DMS53 (cell line): ENCODE data around the gene RPL36.
A peak's percentile ranks its signal among the peaks of the same experiment; 100 is the strongest.
"Not testable (repeated sequence)": the region's sequence is repeated elsewhere in the genome, so short reads cannot be mapped to it uniquely, and the experiment has no call there.

ENCODE experiments used
- DNase-seq: peaks from one replicate; lab custom pipeline; 2025; lab: John Stamatoyannopoulos, UW

RPL36 gene

DNA sequence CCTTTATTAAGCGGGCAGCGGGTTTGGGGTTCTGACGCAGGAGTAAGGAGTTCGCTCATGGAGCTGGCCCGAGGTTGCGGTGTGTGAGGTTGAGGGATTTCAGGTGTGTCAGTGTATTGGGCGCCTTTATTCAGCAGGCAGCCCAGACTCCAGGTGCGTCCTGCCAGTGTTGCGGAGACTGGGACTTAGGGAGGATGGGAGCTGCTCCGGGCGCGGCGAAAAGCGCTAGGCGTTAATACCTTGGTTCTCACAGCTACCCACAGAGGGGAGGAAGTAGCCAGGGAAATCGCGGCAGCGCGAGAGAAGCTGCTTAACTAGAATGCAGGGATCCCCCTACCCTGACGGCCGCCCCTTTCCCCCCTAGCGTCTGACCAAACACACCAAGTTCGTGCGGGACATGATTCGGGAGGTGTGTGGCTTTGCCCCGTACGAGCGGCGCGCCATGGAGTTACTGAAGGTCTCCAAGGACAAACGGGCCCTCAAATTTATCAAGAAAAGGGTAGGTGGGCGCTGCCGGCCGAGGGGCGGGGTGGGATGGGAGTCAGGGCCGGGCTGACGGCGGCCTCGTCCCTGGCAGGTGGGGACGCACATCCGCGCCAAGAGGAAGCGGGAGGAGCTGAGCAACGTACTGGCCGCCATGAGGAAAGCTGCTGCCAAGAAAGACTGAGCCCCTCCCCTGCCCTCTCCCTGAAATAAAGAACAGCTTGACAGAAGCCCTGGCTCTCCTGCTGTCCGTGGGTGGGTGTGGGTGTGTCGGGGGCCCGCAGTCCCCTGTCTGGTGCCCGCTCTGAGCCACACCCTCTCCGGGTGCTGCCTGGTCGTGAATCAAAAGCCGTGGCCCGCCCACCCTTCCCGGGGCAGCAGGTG is 1.1 kb downstream of the RPL36 start:
- DNase-seq, result peak; percentile 60

DNA sequence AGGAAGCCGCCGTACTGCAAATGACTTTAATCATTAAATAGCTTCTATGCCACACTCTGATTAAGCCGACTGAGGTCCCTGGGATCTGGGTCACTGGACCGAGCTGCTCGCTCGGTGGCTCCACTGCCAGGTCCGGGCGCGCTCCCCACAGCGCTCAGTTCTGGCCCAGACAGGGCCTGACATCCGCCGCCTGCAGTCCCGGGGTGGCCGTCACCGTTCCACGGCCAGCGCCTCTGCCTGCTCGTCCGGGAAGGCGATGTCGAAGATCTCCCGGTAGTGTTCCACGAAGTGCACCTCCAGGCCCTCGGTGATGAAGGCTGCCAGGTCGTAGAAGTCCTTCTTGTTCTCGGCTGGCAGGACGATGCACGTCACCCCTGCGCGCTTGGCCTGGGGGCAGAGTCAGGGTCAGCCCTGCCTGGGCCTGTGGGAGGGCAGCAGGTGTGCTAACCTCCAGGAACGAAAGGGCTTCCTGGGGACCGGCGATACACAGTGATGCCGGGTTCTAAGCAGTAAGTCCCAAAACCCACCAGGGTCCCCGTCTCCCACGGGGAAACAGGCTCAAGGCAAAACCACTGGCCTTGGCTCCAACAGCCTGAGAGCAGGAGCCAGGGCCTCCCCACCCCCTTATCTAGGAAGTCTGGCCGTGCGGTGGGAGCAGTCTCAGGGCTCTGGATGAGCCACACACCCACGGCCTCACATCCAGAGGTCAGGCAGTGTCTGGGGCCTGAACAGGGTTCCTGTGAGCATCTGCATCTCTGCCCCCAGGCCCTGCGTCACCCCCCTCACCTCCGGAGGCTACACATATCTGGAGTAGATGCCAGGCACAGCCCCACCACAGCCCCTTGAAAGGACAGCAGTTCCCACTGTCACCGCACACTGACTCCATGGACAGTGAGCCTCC is 2.0 kb downstream of the RPL36 start:
- DNase-seq, result no peak

DNA sequence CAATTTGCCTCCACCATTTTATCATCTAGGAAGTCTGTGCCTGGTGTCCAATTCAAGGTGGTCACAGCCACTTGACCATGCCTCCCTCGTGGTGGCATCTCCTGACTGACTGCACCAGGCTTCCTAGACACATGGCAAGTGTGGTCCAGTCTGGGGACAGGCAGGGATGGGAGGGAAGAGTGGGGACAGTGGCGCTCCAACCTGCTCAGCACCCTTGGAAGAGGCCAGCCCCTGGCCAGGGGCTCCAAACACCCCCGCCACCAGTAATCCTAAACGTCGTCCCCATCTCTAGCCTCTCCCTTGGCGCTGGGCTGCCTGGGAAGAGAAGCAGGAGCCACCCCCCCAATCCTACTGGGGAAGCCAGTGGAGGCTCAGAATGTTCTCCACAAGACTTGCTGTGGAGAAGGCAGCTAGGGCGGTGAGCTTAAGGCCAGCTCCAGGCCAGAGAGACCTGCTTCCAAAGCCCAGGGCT is 2.7 kb downstream of the RPL36 start:
- peak; percentile 34 for DNase-seq

DNA sequence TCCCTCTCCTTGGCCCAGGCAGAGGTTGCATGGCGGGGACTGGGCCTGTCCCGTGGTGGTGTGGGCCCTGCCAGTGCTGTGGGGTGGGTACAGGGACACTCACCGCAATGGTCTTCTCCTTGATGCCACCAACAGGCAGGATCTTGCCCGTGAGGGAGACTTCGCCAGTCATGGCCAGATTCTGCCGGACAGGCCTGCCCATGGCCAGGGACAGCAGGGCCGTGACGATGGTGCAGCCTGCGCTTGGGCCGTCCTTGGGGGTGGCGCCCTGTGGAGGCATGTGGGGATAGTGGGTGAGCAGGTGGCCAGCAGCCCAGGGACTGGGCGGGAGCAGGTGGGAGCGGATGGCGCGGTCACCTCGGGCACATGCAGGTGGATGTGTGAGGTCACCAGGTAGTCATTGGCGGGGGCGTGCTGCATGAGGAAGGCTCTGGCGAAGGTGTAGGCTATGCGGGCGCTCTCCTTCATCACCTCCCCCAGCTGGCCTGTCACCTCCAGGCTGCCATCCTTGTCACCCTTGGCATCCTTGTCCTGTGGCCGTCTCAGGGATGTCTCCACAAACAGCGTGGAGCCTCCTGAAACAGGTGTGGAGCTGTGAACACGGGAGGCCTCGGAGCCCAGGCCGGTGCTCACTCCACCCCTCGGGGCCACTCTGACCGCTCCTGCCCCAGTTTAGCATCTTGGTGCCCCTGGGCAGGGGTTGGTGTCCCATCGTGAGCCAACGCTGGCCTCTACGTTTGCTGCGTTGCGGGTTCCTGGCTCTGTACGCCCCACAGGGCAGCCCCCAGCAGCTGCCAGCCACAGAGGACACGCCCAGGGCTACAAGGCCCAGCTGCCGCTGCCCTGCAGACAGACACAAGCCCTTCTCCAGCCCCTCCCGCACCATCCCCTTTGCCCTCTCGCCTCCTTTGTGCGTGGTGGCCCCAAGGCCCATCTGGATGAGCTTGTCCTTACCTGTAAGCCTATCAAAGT is 3.4 kb downstream of the RPL36 start:
- peak; percentile 37 for DNase-seq

DNA sequence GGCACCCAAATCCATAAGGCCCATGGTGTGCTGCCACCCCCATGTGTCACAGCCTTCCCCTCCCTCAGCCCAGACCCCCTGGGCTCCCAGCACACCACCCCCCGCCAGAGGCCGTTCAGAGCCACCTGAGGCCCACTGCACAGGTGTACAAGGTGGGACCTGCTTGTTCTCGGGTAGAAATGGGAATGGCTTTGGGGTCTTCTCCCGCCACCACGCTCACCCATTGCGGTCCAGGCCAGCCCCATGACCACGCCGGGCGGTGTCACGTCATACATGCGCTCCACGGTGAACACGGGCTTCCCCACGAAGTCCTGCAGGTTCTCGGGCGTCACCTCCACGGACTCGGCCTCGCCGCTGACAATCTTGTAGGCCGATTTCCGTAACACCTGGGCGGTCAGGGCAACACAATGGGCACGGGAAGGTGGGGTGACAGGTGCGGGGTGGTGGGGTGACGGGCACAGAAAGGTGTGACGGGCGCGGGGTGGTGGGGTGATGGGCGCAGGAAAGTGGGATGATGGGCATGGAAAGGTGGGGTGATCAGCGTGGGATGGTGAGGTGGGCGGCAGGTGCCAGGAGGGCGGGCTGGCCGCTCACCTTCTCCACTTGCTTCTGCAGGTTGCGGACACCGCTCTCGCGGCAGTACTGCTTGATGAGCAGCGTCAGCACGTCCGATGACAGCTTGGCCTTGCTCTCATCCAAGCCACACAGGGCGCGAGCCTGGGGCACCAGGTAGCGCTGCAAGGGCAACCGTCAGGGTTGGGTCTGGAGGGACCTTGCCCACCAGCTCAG is 4.3 kb downstream of the RPL36 start:
- peak; percentile 34 for DNase-seq

DNA sequence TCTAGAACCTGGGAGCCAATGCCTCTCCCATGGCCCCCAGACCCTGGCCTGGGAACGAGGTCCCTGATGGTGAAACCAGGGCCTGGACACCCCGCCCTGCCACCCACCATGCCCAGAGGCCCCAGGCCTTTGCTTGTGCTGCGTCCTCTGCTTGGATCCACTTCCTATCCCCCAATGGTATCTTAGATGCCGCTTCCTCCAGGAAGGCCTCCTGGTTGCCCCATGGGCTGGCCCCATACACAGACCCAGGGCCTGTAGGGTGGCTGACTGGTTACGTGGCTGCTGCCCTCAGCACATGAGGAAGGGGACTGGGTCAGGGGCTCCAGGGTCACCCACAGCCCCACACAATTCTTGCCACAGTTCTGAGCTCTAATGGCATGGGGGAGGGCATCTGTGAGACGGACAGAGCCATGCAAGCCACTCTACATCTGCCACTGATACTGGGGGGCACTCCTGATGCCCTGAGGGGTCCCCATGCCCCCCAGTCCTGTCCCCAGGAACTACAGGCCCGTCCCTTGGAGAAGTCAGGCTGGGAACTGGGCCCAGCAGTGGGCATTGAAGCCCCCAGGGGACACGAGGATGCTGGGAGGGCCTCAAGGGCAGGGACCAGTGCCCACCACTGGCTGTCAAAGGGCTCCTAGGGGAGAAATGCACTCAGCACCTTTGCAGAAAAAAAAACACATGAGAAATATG is 5.0 kb downstream of the RPL36 start:
- no peak for DNase-seq

DNA sequence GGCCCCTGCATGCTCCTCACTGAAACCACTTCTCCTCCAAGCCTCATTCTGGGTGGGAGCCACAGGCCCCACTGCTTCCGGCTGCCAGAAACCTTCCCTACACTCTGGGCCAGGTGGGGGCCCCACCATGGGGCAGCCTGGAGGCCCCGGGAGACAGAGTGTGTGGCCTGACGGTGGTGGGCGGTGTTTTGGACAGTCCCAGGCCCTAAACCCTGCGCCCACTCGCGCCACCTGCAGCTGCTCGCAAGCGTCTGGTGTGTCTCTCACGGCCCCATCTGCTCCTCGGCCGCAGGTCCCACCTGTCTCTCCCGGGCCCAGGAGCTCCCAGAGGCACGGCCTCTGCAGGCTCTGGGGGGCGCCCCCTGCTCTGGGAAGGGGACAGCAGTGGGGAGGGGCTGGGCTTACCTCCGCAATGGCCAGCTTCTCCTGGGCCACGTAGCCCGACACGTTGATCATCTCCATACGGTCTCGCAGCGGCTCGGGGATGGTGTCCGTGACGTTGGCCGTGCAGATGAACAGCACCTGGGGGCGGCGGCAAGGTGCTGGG is 5.6 kb downstream of the RPL36 start:
- peak; percentile 37 for DNase-seq

DNA sequence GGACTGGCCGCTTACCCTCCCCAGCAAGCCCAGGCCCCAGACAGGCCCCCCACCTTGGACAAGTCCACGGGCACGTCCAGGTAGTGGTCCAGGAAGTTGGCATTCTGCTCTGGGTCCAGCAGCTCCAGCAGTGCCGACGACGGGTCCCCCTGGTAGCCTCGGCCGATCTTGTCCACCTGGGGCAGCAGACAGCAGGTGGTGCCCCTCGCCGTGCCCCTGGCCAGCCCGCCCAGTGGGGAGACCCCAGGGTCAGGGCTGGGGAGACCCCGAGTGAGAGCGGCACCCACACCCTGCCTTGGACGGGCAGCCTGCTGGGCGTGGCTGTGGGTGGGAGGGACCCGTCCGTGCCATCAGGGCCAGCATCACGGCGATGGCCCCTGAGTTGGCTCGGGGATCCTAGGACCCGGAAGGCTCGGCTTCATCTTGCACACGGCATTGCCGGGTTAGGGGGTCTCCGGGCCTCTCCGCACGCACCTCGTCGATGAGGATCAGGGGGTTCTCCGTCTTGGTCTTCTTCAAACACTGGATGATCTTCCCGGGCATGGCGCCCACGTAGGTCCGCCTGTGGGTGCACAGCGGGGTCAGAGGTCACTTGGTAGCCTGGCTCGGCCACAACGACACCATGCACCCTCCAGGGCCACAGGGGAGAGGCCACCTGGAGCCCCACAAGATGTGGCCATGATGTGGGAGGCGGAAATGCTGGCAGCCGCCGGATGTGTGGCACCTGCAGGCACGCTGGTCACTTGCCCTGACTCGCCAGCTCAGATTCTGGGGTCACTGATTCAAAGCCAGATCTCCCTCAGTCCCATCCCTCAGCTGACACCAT is 6.3 kb downstream of the RPL36 start:
- no peak for DNase-seq

DNA sequence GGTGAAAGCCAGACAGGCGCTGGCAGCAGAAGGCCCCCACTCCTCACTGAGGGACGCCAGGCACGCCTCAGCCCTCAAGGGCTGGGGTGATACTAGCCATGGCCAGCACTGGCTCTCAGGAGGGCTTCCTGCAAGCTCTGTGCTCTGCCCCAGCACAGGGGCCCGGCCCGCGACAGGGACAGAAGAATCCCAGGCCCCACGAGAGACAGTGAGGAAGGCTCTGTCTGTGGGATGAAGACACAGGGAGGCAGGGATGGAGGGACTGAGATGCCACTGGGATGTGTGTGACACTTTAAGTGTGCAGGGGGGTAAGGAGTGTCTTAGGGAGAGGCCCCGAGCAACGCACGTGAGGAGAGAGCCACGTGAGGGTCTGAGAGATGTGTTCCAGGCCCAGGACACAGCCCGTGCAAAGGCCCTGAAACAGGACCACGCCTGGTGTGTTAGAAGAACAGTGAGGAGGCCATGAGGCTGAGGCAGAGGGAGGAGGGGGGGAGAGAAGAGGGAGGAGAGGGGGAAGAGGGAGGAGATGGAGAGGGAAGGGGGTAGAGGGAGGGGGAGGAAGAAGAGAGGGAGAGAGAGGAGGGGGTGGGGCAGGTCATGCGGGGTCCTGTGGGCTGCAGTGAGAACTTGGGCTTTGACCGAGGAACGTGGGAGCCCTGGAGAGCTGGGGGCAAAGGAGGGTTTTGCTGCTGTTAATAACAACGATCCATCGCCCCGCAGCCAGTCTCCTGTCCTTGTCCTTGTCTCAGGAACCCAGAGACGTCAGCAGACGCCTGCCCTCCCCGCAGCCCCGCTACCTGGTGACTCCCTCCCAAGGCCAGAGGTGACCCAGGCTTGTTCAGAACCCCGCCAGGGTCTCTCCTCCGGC is 7.2 kb downstream of the RPL36 start:
- DNase-seq, result peak; percentile 29

DNA sequence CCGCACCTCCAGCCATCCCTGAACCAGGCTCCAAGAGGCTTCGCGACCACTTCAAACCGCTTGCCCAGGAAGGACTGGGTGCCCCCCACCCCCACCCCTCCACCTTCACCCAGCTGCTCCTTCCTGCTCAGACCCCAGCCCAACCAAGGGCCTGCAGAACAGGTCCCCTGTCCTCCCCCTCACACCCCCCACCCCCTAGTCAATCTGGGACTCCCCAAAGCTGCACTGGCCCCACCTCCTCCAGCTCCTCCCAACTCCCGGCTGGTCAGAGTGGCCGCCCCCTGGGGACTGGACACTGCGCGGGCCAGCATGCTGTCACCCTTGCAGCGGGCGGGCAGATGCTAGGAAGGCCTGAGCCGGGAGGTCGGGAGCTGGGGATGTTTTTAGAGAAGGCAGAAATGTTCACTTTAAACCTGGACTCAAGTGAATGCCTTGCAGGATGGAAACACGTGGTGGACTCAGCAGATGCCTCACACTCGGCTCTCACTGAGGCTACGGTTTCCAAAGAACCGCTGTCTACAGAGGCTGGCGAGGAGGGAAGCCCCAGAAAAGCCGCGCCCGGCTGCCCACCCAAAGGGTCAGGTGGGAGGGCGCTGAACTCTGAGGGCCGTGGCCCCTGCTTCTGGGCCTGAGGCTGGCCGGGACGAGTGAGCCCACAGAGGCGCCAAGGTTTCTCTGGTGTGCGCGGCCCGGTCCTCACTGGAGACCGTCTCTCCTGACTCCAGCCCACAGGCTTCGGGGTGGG is 8.0 kb downstream of the RPL36 start:
- peak; percentile 42 for DNase-seq

DNA sequence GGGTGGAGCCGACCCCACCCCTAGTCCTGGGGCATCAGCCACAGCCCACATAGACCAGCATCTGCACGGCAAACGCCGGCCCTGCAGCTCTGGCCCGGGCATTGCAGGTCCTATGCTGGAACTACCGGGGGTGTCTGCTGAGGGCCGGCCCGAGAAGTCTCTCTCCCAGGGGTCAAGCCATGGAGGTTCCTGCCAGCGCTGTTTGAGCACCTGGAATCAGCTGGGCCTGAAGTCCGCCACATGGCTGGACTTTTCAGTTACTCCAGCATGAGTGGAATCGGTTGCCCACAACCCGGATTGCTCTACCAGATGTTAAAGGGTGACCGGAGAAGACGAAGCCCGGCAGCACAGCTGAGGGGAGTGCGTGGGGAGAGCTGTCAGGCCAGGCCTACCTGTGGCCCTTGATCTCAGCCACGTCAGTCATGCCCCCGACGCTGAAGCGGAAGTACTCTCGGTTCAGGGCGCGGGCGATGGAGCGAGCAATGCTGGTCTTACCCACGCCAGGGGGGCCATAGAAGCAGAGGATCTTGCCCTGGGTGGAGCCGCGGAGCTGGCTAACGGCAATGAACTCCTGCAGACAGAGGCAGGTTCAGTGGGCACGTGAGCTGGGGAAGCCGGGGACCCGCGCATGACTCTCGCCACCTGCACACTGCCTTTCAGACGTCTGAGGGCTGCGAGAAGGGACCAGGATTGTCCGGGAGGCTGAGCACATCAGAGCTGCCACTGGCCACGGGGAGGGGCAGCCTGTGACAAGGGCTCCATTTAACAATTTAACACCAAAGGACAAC is 8.7 kb downstream of the RPL36 start:
- no peak for DNase-seq

DNA sequence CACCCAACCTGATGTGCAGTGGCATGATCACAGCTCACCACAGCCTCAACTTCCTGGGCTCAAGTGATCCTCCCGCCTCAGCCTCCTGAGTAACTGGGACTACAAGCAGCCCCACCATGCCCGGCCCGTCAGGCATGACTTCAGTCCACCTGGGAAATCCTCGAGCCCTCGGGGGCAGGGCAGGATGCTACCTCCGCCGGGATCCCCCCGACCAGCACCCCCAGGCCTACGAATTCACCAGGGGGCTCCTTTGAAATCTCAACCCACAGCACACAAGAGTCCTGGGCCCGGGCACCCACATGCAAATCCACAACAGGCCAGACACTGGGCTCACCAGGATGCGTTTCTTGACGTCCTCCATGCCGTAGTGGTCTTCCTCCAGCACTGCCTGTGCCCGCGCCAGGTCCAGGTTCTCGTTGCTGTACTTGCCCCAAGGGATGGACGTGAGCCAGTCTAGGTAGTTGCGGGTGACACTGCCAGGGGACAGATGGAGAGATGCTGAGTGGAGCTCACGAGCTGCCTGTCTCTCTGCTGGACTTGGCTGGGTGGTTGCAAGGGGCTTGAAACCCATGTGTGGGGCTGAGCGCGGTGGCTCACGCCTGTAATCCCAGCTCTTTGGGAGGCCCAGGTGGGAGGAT is 10.5 kb downstream of the RPL36 start:
- DNase-seq, result no peak

DNA sequence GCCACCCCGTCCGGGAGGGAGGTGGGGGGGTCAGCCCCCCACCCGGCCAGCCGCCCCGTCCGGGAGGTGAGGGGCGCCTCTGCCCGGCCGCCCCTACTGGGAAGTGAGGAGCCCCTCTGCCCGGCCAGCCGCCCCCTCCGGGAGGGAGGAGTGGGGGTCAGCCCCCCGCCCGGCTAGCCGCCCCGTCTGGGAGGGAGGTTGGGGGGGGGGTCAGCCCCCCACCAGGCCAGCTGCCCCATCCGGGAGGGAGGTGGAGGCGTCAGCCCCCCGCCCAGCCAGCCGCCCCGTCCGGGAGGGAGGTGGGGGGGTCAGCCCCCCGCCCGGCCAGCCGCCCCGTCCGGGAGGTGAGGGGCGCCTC is 11.9 kb downstream of the RPL36 start:
- not testable (repeated sequence) for DNase-seq

DNA sequence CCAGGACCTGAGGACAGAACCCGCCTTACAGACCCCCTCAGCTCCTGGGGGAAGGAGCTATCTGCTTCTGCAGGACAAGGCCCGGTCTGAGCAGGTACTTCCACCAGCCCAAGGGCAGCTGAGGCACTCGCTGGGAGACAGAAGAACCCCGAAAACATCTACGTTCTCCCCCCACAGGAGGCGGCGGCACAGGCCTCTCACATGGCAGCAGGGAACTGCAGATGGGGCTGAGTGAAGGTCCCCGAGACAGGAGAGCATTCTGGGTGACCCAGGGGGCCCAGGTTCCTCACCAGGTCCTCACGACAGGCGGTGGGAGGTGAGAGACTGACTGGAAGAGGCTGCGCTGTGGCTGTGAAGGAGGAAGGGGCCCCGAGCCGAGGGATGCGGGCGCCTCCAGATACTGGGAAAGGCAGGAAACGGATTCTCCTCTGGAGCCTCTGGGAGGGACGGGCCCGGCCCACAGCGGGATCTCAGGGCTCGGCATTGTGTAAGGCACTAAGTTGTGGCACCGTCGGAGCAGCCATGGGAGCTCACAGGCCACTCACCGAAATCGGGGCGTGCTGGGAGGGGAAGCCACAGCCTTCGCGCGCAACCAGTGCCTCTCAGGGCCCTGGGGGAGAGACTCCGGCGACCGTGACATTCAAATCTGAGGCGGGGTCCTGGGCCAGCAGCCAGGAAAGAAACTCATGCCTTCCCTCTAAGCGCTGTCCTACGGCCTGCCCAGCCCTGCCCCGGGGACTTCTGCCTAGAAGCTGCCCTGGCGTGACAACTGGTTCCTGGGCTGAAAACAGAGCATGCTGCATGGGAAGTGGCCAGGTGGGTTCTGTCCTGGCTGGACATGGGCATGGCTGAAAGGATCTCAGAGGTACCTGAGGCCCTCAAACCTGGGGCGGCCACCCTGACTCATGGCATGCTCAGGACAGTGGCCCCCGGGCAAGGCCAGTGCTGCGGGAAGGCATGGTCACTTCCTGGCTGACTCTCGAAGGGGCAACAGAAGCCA is 14.0 kb downstream of the RPL36 start:
- no peak for DNase-seq

DNA sequence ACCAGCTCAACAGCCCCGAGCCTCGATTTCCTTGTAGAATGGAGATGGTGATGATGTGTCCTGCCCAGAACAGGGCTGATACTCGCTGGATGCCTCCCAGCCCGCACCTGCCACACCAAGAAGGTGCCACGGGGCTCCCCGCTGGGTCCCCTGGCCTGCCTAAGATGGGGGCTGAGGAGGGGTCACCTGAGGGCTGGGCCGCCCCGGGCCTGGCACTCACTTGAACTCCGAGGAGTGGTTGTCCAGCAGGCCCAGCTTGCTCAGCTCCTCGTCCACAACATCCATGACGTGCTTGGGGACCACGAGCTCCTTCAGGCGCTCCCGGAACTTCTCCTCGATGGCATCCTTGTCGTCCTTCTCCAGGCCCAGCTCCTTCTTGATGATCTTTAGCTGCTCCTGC is 15.5 kb downstream of the RPL36 start:
- no peak for DNase-seq
